Measurements from ENCODE around the gene KIF20B.
A peak's percentile ranks its signal among the peaks of the same experiment; 100 is the strongest.
"Not testable (repeated sequence)": the region's sequence is repeated elsewhere in the genome, so short reads cannot be mapped to it uniquely, and the experiment has no call there.

The KIF20B gene

DNA sequence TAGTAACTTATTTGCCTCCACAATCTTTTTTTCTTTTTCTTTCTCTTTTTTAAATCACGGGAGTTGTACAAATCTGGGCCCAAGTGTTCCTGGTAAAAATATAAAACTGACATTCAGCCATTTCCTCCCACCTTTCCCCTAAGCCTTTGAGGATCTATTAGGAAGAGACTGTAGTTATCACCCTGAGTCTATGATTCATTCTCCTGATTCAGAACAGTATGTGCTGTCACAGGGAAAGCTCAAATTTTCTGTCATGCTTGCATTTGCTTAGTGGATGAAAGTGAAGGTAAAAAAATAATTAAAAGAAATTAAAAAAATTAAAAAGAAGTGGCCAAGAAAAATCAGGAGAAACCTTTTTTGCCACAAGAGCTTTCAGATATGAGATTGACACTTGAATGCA, 71.7 kb downstream of the KIF20B start:
- DNase-seq (ENCODE audit: low read depth, low spot score), result no peak

DNA sequence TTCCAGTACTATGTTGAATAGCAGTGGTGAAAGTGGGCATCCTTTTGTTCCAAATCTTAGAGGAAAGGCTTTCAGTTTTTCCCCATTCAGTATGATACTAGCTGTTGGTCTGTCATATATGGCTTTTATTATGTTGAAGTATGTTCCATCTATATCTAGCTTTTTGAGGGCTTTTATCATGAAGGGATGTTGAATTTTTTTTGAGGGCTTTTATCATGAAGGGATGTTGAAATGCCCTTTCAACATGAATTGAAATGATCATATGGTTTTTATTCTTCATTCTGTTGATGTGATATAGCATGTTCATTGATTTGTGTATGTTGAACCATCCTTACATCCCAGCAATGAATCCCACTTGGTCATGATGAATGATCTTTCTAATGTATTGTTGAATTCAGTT, 75.3 kb downstream of the KIF20B start:
- no peak for DNase-seq (ENCODE audit: low read depth, low spot score)

DNA sequence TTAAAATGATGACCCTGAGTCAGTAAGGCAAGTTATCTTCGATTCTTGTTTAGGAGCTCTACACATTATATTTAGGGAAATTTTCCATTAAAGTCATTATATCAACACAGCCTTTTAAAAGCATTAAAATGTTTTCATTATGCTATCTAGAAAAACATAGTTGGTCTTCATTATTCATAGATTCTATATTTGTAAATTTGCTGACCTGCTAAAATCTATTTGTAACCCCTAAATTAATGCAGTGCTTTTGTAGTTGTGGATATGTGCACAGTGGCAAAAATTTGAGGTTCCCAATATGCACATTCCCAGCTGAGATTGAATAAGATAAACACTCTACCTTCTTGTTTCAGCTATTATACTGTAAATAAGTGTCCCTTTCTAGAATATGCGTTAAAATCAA, 81.1 kb downstream of the KIF20B start:
- no peak for DNase-seq (ENCODE audit: low read depth, low spot score)

DNA sequence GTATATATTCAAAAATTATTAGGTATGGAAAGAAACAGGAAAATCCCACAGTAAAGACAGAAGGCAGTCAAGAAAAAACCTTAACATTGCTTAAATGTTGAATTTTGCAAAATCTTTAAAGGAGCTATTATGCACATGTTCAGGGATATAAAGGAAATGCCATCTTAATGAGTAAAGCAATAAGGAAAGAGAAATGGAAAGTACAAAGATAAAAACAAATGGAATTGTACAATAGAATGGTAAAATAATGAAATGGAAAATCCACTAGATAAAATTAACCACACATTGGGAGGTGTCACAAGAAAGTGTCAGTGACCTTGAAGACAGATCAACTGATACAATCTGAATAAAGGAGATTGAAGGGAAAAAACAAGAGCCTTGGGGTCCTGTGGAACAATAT, 82.0 kb downstream of the KIF20B start:
- DNase-seq (ENCODE audit: low read depth, low spot score), result no peak

DNA sequence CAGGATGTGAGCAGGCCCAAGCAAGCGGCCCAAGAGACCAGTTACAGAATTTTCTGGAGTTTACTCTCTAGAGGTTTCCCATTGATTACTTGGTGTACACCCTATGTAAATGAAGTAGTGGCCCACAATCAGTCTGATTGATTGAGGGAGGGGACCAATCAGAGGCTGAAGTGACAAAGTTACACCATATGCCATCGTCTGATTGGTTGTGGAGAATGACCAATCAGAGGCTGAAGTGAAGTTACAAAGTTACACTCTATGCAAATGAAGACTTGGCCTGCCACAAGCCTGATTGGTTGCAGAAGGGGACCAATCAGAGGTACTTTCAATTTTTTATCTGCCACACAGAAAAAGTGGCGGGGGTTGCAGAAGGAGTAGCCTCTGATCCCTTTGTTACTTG, 83.7 kb downstream of the KIF20B start:
- no peak for DNase-seq (ENCODE audit: low read depth, low spot score)

DNA sequence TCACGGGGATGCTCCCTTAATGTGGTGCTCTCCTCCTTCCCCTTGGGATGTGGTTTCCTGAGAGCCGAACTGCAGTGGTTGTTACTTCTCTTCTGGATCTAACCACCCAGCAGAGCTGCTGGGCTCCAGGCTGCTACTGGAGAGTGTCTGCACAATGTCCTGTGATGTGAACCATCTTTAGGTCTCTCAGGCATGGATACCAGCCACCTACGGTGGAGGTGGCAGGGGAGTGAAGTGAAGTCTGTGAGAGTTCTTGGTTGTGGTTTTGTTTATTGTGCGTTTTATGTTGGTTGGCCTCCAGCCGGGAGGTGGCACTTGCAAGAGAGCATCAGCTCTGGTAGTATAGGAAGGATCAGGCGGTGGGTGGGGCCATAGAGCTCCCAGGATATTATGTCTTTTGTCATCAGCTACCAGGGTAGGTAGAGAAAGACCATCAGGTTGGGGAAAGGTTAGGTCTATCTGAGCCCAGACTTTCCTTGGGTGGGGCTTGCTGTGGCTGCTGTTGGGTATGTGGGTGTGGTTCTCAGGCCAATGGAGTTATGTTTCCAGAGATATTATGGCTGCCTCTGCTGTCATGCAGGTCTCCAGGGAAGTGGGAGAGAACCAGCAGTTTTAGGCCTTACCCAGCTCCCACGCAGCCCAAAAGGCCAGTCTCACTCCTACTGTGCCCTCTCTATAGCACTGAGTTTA, 87.9 kb downstream of the KIF20B start:
- DNase-seq (ENCODE audit: low read depth, low spot score), result no peak

DNA sequence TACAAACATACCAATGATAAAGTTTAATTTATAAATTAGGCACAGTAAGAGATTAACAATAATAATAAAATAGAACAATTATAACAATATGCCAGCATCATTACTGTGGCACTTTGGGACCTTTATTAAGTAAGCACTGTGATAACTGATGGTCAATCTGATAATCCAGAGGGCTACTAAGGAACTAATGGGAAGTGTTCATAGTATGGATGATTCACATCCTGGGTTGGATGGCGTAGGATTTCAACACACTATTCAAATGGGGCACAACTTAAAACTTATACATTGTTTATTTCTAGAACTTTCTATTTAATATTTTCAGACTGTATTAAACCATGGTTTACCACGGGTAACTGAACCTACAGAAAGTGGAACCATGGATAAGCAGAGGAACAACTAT, 90.8 kb downstream of the KIF20B start:
- no peak for DNase-seq (ENCODE audit: low read depth, low spot score)

DNA sequence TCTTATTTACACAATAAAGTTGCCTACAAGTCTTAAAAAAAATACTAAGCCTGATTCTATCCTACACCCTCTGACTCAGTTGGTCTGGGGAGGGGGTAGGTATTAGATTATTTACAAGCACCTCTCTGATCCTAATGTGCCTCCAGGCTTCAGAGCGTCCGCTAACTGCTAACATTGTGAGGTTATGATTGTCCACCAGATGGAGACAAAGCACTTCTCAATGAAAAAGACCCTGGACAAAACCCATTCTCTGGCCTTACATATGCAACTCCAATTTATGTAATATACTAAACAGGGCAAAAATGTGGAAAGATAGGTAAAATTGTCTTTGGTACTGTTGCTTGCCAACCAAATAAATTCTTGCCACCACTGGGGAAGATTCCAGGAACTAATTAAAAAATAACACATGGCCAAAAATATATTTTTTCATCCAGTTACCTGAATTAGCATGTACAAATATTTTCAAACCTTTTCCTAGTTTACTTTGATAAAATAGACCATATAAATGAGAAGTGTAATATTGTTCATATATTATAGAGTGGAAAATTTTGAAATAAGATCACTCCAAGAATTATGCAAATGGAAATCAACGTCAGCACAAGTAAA, 92.4 kb downstream of the KIF20B start:
- DNase-seq (ENCODE audit: low read depth, low spot score), result no peak

DNA sequence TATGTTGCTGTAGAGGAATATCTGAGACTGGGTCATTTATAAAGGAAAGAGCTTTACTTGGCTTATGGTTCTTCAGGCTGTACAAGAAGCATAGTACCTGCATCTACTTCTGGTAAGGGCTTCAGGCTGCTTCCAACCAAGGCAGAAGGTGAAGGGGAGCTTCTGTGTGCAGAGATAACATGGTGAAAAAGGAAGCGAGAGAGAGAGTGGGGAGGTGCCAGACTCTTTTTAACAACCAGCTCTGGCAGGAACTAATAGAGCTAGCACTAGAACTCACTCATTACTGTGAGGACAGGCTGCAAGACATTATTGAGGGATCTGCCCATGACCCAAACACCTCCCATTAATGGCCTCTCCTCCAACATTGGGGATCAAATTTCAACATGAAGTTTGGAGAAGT, 94.5 kb downstream of the KIF20B start:
- no peak for DNase-seq (ENCODE audit: low read depth, low spot score)

DNA sequence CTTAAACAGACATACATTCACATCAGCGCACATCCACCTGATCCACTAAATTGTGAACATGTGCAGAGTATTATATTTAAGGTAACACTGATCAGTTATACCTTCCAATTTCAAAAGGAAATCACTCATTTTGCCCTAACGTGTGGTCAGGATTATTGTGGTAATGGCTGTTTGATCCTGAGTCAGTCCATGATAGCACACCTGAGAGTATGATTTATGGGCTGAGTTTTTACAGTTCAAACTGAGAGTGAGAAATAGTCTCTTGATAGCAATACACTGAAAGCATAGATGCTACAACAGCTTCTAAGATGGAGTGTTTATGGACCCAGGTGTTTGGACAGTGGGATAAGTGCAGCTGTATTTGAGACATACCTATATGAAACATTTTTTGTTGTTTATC, 96.7 kb downstream of the KIF20B start:
- DNase-seq (ENCODE audit: low read depth, low spot score), result no peak

DNA sequence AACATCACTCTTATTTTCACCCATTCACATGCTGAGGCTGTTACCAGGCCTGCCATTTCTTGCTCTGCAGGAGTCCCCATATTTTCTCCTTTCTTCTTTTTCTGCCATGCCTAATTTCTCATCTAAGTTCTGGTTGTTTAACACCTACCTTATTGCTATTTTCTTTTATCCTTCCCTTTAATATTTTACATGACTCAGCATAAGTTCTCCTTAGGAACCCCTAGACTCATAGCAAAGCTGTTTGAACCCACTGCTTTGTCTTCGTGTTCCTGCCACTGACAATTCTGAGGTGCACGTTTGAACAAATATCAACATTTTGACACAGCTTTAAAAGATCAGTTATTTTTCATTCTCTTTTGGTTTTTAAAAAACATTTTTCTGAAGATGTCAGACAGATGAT, 98.2 kb downstream of the KIF20B start:
- no peak for DNase-seq (ENCODE audit: low read depth, low spot score)

DNA sequence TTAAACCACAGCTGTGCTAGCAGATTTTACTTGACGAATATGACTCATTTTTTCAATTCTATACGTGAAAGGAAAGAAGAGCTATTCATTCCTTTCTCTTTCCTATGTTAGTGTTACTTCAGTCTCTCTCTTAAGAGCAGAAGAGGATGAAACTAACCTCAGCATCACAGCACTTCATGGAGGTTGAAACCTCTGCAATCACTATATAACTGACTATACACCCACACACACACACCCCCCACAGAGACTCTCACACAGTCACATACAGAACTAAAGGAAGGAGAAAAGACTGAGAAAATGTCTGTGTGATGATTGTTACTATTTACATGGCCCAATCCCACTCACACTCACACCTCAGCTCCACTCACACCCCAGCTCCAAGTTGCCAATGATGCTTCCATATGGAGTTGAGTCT, 104.2 kb downstream of the KIF20B start:
- peak; percentile 23 for DNase-seq (ENCODE audit: low read depth, low spot score)

DNA sequence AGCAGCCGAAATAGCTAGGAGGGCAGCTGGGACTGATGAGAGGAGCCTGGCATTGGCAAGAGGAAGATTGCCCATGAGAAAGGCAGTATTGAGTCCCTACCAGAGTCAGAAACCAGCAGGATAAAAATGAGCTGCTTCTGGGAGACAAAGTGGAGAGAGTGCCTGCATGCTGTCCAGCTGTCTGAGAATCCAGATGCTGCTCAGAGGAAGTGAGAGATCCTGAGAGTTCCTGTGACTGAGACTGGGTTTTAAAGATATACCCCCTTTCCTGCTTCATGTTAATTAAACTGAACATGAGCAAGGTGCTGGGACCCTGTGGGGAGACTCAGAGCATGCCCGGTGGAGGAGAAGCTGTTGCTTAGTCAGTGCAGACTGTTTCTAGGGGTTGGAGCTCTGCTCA, 107.5 kb downstream of the KIF20B start:
- DNase-seq (ENCODE audit: low read depth, low spot score), result no peak

DNA sequence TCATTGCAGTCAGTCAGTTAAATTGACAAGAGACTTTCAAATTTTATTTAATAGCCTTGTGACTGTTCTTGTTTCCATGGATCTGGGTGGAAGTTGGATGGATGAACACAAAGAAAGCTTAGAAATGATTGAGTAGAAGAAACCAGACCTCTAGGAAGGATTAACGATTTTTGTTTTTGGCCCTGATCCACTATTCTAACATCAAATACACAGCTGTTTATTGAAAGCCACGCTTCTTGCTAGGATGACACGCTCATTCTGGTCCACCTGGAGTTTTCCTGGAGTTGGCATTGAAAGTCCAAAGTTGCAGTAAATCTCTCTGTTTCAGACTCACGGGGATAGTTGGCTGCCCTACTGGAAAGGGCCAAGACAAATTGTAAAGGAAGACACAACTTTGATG, 108.4 kb downstream of the KIF20B start:
- no peak for DNase-seq (ENCODE audit: low read depth, low spot score)

DNA sequence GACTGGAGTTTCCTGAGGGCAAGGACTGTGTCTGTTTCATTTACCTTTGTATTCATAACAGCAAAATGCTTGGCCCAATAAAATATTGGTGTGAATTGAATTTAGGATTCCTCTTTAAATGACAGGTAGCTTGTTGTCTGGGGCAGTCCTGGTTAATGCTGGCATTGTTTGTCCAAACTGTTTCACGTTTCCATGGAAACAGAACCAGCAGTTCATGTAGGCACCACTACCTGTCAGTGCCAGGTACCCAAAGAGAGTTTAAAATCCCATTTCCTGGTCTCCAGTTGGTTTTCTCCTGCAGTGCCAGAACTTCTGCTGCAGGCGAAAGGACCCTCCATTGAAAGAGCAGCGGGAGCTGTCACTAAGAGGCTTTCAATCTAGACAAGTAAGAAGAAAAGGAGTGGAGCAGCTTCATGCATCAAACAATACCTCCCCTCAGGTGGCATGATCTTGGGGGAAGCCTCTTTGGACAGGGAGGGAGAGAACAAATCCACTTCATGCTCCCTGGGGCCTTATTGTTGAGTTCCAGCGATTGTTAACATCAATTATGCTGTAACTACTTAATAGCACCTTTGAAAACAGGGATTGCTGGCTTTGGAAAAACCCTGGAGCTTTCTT, 109.6 kb downstream of the KIF20B start:
- DNase-seq (ENCODE audit: low read depth, low spot score), result no peak

DNA sequence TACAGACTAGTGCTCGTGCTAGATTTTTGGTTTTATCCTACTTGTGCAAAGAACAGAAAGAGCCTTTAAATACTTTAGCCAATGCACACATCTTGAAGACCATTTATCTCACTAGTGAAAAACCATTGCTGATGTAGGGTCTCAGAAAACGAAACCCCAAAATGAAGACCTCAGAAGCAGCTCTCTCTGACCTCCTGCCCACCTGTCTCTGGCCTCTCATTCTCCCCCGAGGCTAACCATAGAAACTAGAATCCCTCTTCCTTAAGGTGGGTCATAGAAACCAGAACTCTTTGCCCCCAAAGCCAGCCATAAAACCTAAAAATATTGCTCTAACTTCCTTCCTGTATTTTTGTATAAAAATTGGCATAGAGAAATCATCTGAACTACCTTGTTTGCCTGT, 112.2 kb downstream of the KIF20B start:
- DNase-seq (ENCODE audit: low read depth, low spot score), result no peak

DNA sequence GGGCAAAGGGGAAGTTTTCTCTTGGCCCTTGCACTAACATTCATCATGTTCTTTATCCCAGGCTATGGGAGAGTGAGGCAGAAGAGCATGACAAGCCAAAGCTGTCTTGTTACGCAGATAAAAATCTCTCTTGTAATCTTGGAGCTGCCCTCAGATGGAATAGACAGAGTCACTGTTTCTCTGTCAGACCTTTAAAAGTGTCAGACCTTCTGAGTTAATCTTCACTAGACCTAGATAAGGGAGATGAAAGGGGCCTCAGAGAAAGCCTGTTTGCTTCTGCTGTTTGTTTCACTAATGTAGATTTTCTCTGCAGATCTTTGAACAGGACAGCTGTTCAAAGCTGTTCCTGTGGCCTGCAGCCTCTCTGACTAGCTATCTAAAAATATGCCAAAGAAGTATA, 112.9 kb downstream of the KIF20B start:
- no peak for DNase-seq (ENCODE audit: low read depth, low spot score)

DNA sequence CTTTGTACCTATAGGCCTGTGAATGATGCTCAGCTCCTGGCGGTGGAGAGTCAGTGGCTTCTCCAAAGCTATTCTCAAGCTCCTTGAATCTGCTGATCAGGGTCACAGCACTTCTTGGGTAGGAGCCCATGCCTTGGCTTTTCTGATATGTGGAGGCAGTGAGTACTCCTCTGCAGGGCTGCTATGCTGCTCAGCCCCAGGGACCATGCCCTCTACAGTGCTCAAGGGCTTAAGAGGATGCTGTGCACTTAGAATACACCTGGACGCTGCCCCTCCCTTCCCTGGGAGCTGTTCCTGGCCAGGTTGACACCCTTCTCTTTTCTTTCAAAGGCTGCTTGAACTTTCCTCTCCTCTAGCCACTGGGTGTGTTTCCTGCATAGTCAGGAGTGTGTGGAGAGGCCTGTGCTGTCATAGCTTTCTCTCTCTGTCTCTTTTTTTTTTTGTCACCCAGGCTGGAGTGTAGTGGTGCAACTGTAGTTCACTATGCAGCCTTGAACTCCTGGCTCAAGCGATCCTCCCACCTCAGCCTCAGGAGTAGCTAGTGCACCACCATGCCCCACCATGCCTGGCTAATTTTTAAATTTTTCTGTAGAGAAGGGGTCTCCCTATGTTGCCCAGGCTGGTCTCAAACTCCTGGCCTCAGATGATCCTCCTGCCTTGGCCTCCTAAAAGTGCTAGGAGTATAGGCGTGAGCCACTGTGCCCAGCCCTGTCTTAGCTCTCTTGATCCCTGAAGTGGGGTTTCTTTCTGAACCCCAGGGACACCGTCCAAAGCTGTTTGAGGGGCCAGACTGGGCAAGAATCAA, 113.9 kb downstream of the KIF20B start:
- no peak for DNase-seq (ENCODE audit: low read depth, low spot score)

DNA sequence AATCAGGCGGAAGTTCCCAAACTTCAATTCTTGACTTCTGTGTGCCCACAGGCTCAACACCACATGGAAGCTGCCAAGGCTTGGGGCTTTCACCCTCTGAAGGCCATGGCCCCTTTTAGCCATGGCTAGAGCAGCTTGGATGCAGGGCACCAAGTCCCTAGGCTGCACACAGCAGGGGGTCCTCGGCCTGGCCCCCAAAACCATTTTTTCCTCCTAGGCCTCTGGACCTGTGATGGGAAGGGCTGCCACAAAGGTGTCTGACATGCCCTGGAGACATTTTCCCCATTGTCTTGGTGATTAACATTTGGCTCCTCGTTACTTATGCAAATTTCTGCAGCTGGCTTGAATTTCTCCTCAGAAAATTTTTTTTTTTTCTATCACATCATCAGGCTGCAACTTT, 117.6 kb downstream of the KIF20B start:
- not testable (repeated sequence) for DNase-seq (ENCODE audit: low read depth, low spot score)

All from activated naive CD8-positive, alpha-beta T cell treated with anti-CD3 and anti-CD28 coated beads, Interleukin-2, amount 50 U/mL, for 16 hours (primary cell).